Measurements from ENCODE around the gene ELANE.
"Not testable (repeated sequence)": the region's sequence is repeated elsewhere in the genome, so short reads cannot be mapped to it uniquely, and the experiment has no call there.

ELANE gene

DNA sequence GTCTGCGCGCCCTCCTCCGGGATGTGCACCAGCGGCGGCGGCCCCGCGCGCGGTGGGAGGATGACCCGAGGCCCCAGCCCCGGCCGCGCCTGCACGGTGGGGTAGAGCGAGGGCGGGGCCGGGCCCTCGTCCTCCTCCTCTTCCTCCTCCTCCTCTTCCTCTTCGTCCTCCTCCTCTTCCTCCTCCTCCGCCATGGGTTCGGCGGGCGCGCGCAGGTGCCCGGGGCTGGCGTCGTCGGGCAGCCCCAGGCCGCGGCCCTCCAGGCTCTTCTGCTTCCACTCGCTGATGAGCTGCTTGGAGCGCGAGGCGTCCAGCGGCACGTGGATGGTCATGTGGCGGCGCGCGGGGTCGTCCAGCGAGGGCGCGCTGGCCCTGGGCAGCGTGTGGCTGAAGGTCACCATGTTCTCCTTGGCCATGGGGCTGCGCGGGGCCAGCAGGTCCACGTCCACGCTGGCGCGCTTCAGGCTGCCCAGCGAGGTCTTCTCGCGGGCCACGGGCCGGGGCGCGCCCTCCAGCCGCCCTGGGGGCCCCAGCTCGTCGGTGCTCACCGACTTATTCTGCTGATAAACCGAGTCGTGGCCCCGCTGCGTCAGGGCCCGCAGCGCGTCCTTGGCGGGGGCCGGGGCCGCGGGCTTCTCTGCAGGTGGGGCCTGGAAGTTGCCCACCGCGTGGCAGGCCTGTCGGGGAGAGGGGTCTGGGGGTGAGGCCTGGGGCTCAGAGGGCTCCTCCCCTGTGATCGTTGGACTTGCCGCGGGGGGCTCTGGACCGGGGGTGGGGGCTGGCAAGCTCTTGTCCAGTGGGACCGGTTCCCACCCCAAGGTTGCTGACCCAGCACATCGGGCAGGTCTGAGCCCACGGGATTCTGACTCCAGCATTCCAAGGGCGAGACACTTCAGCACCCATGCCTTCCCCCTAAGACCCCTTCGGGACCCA, 38.6 kb upstream of the ELANE start:
- no peak for DNase-seq (ENCODE audit: low read depth in 3 of 3, low spot score in 1 of 3)

GRCh38 chr19:814152-815078, 37.7 kb upstream of the ELANE start:
- no peak for DNase-seq (ENCODE audit: low read depth in 3 of 3, low spot score in 1 of 3)

DNA sequence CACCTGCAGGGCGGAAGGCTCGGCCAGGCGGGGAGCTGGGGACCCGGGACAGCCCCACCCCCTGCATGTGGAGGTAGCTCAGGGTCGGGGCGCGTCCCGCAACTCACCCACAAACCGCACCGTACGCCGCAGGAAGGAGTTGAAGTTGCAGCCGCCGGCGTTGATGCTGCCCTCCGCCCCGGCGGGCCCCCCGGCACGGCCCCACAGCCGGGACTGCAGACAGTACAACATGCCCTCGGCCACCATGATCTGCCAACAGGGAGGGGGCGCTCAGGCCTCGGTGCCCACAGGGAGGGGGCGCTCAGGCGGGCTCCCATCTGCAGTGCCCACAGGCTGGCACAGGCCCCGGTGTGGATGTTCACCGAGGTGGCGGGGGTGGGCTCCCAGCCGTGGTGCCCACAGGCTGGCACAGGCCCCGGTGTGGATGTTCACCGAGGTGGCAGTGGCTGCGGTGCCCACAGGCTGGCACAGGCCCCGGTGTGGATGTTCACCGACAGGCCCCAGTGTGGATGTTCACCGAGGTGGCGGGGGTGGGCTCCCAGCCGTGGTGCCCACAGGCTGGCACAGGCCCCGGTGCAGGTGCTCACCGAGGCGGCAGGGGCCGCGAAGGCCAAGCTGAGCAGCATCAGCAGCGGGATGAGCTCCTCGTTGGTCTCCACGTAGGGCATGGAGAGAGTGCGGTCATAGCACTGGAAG, 36.9 kb upstream of the ELANE start:
- DNase-seq (ENCODE audit: low read depth in 3 of 3, low spot score in 1 of 3) = no peak

GRCh38 chr19:815775-816499, 36.2 kb upstream of the ELANE start:
- no peak for DNase-seq (ENCODE audit: low read depth in 3 of 3, low spot score in 1 of 3)

- DNase-seq (ENCODE audit: low read depth in 3 of 3, low spot score in 1 of 3) = no peak
These were observed 35.6 kb upstream of the ELANE start for GRCh38 chr19:816500-816857.

DNA sequence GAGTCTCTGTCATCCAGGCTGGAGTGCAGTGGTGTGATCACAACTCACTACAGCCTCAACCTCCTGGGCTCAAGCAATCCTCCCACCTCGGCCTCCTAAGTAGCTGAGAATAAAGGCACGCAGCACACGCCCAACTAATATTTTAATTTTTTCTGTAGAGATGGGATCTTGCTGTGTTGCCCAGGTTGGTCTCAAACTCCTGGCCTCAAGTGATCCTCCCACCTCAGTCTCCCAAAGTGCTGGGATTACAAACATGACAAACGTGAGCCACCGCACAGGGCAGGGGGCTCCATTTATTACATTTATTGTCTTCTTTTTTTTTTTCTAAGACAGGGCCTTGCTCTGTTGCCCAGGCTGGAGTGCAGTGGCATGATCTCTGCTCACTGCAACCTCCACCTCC, 31.9 kb upstream of the ELANE start:
- not testable (repeated sequence) for DNase-seq (ENCODE audit: low read depth in 3 of 3, low spot score in 1 of 3)

GRCh38 chr19:821231-821824, 30.8 kb upstream of the ELANE start:
- DNase-seq (ENCODE audit: low read depth in 3 of 3, low spot score in 1 of 3) = no peak

DNA sequence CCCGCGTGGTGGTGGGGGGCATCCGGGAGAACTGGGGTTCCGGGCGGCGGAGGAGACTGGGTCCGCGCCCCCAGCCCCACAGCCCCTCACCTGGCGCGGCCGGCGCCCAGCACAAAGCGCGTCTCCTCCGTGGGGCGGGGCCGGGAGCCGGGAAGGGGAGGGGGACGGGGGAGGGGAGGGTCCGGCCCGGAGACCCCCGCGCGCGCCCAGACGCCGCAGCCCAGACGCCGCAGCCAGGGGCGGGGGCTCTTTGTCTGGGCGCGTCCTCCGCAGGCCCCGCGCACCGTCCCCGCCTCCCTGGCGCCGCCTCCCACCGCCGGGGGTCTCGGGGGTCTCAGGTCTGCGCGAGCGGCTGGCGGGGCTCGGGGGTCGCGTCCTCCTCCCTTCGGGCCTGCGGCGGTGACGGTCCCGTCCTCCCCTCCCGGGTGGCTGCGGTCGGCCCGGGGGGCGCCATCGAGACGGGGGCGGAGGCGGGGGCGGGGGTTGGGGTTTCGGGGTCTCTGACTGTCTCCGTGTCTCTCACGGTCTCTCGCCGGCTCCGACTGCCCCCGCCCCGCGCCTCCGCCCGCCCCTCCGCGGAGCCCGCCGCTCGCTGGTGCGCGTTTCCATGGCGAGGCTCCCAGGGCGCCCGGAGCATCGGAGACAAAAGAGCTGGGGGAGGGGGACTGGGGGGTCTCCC, 30.1 kb upstream of the ELANE start, which contains the start of gene PLPPR3:
TSS of gene PLPPR3 (minus strand) at position 131 of the 679 bp plus-strand sequence. CDS start 396 bp downstream, outside the sequence.
- no peak for DNase-seq (ENCODE audit: low read depth in 3 of 3, low spot score in 1 of 3)

DNA sequence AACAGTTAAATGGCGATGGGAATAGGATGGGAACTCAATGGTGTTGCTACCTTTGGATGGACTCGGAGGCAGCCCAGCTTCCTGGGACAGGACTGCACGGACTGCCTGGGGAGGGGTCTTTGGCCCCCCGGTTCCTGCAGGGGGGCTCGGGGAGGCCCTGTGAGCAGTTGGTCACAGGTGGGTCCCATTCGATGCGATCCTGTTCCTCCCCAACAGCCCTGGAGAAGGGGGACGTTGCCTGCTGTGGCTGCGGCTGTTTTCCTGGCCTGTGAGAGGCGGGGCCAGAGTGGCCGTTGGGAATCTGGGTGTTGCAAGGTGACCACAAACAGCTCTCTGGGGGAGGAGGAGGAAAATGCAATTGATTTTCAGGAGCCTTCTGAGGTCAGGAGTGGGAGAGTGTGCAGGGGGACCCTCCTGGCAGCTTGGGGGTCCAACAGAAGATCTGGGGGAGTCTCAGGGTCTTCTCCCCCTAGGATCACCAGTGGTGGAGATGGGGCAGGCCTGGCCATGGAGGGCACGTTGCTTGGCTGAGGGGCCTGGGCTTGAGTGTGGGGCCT, 28.5 kb upstream of the ELANE start:
- DNase-seq (ENCODE audit: low read depth in 3 of 3, low spot score in 1 of 3) = no peak

- no peak for DNase-seq (ENCODE audit: low read depth in 3 of 3, low spot score in 1 of 3)
These were observed 27.2 kb upstream of the ELANE start for GRCh38 chr19:824885-825284.

GRCh38 chr19:825897-826644, 26.0 kb upstream of the ELANE start:
- no peak for DNase-seq (ENCODE audit: low read depth in 3 of 3, low spot score in 1 of 3)

DNA sequence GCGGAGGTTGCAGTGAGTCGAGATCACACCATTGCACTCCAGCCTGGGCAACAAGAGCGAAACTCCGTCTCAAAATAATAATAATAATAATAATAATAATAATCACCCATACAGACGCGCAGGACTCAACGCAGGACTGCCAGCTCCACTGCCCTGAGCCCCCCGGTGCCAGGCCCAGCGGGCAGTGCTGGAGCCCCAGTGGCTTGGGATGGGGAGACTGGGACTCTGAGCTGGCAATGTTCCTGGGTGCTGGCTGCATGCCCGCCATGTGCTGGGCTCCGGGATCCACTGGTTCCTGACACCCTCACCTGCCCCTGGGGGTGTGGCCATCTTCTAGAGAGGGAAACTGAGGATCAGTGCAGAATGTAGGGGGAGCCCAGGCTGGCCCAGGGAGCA, 24.8 kb upstream of the ELANE start:
- no peak for DNase-seq (ENCODE audit: low read depth in 3 of 3, low spot score in 1 of 3)

DNA sequence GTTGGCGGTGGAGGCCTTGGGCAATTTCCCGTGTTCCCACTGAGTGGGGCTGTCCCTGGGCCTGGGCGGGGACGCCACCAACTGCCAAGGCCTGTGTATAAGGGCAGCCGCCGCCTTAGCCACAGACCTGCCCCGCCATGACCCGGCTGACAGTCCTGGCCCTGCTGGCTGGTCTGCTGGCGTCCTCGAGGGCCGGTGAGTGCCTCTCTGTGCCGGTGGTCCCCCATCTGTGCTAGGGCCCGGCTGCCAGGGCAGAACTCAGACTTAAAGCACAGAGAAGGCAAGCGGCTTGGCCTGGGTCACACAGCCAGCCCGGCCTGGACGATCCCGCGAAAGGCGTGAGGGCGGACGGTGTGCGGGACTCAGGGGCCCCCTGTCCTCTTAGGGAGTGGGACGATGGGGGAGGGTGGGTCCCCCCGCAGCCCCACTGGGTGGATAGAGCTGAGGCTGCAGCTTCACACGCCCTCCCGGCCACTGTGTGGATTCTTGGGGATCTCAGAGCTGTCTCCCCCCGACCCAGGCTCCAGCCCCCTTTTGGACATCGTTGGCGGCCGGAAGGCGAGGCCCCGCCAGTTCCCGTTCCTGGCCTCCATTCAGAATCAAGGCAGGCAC, 24.3 kb upstream of the ELANE start, which contains the start of gene AZU1:
TSS of gene AZU1 (plus strand) at position 128 of the 612 bp plus-strand sequence. CDS start at position 138, 10 bp downstream.
- DNase-seq (ENCODE audit: low read depth in 3 of 3, low spot score in 1 of 3) = no peak

DNA sequence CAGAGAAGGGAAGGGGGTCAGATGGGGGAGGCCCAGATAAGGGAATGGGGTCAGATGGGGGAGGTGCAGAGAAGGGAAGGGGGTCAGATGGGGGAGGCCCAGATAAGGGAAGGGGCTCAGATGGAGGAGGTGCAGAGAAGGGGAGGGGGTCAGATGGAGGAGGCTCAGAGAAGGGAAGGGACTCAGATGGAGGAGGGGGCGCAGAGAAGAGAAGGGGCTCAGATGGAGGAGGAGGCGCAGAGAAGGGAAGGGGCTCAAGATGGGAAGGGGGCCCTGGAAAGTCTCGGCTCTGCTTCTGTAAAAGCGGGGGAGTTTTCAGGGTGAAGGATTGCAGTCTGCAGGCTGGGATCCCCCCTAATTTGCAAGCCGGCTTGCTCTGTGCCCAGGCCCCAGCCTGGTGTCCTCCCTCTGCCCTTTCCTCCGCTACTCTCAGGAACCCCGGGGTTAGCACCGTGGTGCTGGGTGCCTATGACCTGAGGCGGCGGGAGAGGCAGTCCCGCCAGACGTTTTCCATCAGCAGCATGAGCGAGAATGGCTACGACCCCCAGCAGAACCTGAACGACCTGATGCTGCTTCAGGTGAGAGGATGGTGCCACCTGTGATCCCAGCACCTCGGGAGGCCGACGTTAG, 22.9 kb upstream of the ELANE start:
- no peak for DNase-seq (ENCODE audit: low read depth in 3 of 3, low spot score in 1 of 3)

GRCh38 chr19:831407-832369, 20.4 kb upstream of the ELANE start:
- DNase-seq (ENCODE audit: low read depth in 3 of 3, low spot score in 1 of 3) = no peak

GRCh38 chr19:834216-834615, 17.9 kb upstream of the ELANE start:
- DNase-seq (ENCODE audit: low read depth in 3 of 3, low spot score in 1 of 3) = no peak
